GM23338 (cell line): ENCODE data around the gene GRID2.

ENCODE experiments used
- CREB1 ChIP-seq: fragments of 250-450 bp; sonication (Bioruptor Pico); IDR thresholded peaks from 2 replicates; pipeline ENCODE4 v1.5.0; 2020; ENCODE audit warnings: low read depth, mild to moderate bottlenecking, moderate library complexity
- EZH2 ChIP-seq: fragments of 200-600 bp; sonication (generic); IDR thresholded peaks from one replicate; pipeline ENCODE4 v1.8.0; 2017; ENCODE audit warnings: antibody characterized with exemption, mild to moderate bottlenecking, low read depth; ENCODE audit not compliant: unreplicated experiment
- EZH2phosphoT487 ChIP-seq: fragments of 200-600 bp; sonication (generic); IDR thresholded peaks from one replicate; pipeline ENCODE4 v1.8.1; 2018; ENCODE audit warnings: antibody characterized with exemption; ENCODE audit not compliant: unreplicated experiment
- JUNB ChIP-seq: IDR thresholded peaks from one replicate; pipeline ENCODE4 v1.6.1; 2016; ENCODE audit warnings: antibody characterized with exemption; ENCODE audit not compliant: unreplicated experiment
- POLR2AphosphoS5 ChIP-seq: IDR thresholded peaks from 2 replicates; pipeline ENCODE4 v1.6.1; 2016; ENCODE audit warnings: antibody characterized with exemption, low read depth
- STAT1 ChIP-seq: IDR thresholded peaks from one replicate; pipeline ENCODE4 v1.6.1; 2016; ENCODE audit warnings: antibody characterized with exemption; ENCODE audit not compliant: unreplicated experiment
- TF ChIP-seq, protein P1 (sequence below), 2 experiments: fragments of 200-600 bp in 1 of 2; sonication (generic) in 1 of 2; conservative IDR thresholded peaks; 2 replicates each; pipeline versions ENCODE4 v1.5.1 to v1.6.1; 2016 to 2017; ENCODE audit warnings: antibody characterized with exemption in 2 of 2, low read depth in 2 of 2, mild to moderate bottlenecking in 2 of 2, moderate library complexity in 1 of 2
- TF ChIP-seq, protein P2 (sequence below): IDR thresholded peaks from one replicate; pipeline ENCODE4 v1.6.1; 2018; ENCODE audit warnings: antibody characterized with exemption; ENCODE audit not compliant: unreplicated experiment

- TF ChIP-seq EZH2, result no peak
- TF ChIP-seq POLR2AphosphoS5, result peak; percentile 98
- TF ChIP-seq, protein P1, sequence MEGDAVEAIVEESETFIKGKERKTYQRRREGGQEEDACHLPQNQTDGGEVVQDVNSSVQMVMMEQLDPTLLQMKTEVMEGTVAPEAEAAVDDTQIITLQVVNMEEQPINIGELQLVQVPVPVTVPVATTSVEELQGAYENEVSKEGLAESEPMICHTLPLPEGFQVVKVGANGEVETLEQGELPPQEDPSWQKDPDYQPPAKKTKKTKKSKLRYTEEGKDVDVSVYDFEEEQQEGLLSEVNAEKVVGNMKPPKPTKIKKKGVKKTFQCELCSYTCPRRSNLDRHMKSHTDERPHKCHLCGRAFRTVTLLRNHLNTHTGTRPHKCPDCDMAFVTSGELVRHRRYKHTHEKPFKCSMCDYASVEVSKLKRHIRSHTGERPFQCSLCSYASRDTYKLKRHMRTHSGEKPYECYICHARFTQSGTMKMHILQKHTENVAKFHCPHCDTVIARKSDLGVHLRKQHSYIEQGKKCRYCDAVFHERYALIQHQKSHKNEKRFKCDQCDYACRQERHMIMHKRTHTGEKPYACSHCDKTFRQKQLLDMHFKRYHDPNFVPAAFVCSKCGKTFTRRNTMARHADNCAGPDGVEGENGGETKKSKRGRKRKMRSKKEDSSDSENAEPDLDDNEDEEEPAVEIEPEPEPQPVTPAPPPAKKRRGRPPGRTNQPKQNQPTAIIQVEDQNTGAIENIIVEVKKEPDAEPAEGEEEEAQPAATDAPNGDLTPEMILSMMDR (conservative IDR thresholded peaks at IDR 0.05; ENCODE audit: low read depth in 2 of 2), result peak in 1 of 2 experiments; percentile 38; a peak in 2 of 4 replicates
- no peak for TF ChIP-seq EZH2phosphoT487
- peak; percentile 63 for TF ChIP-seq CREB1 (CRISPR knock-in tag)
- no peak for TF ChIP-seq JUNB
- TF ChIP-seq, protein P2, sequence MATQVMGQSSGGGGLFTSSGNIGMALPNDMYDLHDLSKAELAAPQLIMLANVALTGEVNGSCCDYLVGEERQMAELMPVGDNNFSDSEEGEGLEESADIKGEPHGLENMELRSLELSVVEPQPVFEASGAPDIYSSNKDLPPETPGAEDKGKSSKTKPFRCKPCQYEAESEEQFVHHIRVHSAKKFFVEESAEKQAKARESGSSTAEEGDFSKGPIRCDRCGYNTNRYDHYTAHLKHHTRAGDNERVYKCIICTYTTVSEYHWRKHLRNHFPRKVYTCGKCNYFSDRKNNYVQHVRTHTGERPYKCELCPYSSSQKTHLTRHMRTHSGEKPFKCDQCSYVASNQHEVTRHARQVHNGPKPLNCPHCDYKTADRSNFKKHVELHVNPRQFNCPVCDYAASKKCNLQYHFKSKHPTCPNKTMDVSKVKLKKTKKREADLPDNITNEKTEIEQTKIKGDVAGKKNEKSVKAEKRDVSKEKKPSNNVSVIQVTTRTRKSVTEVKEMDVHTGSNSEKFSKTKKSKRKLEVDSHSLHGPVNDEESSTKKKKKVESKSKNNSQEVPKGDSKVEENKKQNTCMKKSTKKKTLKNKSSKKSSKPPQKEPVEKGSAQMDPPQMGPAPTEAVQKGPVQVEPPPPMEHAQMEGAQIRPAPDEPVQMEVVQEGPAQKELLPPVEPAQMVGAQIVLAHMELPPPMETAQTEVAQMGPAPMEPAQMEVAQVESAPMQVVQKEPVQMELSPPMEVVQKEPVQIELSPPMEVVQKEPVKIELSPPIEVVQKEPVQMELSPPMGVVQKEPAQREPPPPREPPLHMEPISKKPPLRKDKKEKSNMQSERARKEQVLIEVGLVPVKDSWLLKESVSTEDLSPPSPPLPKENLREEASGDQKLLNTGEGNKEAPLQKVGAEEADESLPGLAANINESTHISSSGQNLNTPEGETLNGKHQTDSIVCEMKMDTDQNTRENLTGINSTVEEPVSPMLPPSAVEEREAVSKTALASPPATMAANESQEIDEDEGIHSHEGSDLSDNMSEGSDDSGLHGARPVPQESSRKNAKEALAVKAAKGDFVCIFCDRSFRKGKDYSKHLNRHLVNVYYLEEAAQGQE, result no peak
- no peak for TF ChIP-seq STAT1
Measured at GRCh38 chr4:92305148-92305877, 1.5 kb downstream of the GRID2 start.
